GM19324 (cell line): ENCODE measurements around the gene TMEM59L.
A peak's percentile ranks its signal among the peaks of the same experiment; 100 is the strongest.

Source experiments
- ATAC-seq: cut with Tn5 transposase; IDR thresholded peaks from one replicate; pipeline ENCODE4 v1.9.1; 2021; ENCODE audit warnings: mild to moderate bottlenecking, moderate library complexity; ENCODE audit not compliant: unreplicated experiment, low FRiP score

Gene TMEM59L

DNA sequence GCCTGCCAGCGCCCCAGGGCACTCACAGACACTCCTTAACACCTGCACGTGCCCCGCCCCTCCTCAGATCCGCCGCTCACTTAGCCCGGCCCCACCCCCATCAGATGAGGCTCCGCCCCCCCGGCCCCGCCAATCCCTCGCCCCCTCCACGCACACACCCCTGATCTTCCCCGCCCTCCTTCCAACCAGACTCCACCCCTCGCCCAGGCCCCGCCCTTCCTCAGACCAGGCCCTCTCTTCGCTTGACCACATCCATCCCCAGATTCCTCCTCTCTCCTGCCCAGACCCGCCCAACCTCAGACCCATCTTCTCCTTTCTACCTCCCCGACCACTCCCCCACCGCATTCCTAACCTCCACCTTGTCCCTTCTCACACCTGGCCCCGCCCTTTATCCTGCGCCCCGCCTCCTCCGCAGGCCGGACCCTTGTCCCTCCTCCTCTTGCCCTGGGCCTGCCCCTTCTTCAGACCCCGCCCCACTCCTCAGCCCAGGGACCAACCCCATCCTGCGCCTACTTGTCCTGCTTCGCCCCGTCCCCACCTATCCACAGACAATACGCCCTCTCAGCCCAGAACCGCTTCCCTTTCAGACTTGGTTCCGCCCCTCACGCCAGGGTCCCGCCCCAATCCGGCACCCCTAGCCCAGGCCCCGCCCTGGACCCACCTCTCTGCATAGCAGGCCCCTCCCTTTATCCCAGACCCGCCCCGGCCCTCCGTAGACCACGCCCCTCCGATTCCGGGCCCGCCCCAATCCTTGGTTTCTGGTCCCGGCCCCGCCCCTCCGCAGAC lies 23.7 kb downstream of the TMEM59L start:
- ATAC-seq, result peak; percentile 87

DNA sequence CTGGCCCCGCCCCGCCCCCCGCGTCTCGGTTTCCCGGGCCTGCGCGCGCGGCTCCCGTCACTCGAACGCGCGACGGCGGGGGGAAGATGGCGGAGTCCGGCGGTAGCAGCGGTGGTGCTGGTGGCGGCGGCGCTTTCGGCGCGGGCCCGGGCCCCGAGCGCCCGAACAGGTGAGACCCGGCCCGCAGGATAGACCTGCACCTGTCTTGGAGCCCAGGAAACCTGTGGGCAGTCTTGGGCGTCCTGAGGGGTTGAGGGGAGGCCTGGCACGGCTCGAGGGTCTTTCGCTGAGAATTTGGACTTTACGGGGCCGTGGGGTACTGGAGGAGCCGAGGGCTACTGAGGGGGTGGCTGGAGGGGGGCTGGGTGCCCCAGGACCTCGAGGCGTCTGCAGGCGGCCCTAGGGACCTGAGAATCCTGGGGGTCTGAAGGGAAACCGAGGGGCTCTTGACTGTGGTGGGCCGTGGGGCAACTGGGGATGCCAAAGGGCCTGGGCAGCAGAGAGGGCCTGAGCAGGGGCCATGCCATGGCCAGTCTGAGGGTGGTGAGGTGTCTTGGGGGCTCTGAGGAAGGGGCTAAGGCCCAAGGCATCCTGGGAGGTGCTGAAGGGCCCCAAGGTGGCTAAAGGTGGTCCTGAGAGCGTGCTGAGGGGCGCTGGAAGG lies 24.4 kb downstream of the TMEM59L start, which contains the start of gene KLHL26:
Gene KLHL26, plus strand, starts transcription at position 60 of the 661 bp plus-strand sequence. Its CDS starts 27 bp downstream, at position 87.
- ATAC-seq, result no peak

DNA sequence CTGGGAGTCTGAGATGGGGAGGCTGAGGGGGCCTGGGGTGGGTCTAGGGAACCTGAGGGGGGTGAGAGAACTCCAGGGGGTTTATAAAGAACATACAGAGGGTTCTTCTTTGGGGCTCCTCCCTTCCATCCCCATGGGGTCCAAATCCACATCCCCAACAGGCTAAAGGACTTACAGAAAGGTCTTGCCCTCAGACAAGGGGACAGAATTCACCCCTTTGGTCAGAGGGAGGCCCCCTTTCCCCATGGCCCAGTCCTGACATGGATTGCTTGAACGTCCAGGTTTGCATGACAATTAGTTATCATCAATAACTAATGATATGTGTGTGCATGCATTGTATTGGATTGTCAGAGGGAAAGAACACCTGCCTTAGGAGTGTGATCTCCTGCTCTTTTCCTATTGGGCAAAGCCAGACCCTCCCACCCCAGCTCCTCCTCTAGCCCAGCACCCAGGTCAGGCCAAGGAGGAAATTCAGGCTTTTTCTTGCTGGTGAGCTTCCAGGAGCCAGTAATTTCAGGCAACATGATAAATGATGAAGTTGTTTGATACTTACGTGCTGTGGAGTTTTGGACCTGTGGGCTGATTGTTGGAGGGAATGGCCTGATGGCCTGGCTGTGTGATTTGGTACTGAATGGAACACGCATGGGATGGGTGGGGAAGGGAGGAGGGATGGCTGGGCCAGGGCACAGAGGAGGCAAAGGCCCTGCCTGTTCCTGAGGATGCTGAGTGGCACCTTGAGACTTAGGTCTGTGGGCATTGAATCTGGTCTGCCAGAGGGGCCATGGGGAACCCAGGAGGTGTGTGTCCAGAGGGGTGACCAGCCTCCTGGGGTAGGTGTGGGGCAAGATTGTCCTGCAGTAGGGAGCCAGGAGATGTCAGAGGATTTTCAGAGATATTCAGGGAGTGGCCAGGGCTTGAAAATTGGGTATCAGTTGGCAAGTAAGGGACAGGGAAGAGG lies 25.3 kb downstream of the TMEM59L start:
- ATAC-seq, result no peak

DNA sequence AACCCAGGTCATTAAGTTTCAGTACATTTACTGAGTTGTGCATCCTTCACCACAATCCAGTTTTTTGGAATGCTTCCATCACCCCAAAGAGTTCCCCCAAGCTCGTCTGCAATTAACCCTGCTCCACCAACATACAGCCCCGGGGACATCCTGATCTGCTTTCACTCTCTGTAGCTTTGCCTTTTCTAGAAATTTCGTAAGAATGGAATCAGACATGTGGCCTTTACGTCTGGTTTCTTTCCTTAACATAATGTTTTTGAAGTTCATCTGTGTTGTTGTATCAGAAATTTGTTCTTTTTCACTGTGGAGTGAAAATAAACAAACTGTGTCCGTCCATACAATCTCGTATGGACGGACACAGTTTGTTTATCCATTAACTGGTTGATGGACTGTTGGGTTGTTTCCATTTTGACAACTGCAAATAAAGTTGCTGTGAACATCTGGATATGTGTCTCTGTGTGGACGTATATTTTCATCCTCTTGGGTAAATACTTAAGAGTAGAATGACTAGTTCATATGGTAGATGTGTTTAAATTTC lies 27.1 kb downstream of the TMEM59L start:
- ATAC-seq, result no peak

DNA sequence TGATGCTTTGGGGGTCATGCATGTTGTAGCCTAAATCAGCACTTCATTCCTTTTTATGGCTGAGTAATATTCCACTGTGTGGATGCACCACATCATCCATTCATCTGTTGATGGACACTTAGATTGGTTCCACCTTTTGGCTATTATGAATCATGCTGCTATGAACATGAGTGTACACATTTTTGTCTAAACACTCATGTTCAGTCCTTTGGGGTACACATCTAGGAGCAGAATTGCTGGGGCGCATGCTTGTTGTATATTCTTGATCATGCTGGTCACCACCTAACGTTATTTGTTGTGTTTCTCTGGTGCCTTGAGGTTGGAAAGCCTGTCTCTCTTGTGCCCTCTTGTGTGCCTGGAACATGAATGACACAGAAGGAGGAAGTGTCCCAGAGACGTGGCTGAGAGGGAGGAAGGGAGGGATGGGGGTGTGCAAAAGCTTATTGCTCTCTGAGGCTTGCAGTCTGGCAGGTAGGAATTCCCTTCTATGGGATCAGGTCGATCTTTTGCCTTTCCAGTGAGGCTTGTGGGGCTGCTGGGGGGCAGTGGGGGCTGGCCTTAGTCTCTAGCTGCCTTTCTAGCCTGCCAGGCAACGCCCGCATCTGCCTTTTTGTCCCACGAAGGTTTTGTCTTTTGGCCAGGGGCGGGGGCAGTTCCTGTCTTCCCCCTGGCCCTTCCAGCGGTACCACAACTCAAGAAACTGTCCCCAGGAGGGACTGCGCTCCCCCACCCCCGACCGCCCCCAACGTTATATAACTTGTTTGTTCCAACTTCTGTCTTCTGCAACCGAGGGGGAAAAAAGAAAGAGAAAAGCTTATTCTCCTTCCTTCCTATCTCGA lies 31.7 kb downstream of the TMEM59L start:
- no peak for ATAC-seq

DNA sequence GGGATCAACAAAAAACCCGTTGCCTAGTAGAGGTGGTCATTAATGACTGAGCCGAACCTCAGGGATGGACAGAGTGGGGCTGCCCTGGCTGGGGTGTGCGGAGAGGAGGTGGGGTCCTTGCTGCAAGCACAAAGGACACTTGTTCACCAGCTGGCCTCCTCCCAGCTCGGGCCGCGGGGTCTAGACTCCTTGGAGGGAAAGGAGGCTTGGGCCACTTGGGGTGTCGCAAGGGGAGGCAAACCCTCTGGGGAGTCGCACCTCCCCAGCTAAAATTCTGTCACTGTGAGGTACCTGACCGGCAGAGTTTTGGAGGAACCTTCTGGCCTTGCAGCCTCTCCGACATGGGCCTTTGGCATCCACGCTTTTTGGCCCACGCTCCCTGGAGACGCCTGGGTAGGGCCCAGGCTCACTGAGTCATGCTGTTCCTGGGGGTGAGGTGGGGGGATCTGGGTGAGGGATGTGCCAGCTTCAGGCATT lies 32.4 kb downstream of the TMEM59L start:
- no peak for ATAC-seq

DNA sequence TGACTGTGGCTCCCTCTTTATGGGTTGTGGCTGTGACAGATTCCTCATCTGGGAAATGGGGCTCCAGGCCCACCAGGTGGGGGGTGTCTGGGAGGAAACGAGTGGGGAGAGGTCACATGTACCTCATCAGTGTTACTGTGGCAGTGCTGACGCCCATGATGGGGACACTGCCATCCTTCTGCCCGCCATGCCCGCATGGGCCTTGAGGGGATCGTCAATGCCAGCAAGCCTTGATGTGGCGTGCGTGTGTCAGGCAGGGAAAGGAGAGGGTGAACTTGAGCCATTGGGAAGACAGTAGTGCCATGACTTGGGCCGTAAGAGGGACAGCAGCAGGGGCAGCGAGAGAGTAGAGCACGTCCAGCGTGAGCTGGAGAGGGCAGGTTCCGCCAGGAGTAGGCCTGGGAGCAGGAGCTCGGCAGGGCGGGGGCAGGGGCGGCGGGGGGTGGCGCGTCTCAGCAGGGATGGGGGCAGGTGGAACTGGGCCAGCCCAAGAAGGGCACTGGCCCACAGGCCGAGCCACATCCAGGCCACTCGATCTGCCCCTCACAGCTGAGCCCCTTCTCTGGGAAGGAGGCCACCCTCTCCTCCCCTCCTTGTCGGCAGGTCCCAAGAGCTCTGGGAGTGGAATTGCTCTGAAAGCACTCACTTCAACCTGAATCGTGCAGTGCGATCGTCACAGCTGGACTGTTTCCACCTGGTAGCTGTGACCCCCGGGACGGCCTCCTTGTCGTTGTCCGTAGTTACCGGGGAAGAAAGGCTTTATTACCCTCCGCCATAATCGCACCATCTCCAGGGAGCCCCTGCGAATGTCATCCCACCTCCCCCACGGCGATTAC lies 34.1 kb downstream of the TMEM59L start:
- ATAC-seq, result no peak

DNA sequence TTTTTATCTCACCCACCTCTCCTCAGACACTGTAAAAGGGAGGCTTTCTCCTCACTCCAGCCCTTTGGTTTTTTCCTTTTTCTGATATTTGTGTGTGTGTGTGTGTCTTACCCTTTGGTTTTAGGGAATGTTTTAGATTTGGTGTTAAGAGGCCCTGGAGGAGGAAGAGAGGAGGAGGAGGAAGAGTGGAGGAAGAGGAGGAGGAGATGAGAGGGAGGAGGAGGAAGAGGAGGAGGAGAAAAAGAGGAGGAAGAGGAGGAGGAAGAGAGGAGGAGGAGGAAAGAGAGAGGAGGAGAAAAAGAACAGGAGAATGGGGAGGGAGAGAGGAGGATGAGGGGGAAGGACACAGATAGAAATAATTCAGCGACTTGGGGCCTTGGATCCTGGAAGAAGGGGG lies 34.7 kb downstream of the TMEM59L start:
- no peak for ATAC-seq

DNA sequence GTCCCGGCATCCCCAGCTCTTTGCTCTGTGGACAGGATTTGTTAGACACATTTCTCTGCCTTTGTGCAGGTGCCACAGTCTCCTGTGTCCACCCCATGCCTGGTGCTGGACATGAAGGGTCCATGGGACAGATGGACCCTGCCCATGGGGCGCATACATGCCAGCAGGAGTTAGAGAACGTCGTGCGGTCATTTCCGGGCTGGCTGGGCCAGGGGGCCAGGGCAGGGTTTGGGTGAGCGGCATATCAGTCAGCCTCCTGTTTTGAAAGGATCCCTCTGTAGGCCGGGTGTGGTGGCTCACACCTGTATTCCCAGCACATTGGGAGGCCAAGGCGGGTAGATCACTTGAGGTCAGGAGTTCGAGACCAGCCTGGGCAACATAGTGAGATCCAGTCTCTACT lies 35.1 kb downstream of the TMEM59L start:
- ATAC-seq, result no peak

DNA sequence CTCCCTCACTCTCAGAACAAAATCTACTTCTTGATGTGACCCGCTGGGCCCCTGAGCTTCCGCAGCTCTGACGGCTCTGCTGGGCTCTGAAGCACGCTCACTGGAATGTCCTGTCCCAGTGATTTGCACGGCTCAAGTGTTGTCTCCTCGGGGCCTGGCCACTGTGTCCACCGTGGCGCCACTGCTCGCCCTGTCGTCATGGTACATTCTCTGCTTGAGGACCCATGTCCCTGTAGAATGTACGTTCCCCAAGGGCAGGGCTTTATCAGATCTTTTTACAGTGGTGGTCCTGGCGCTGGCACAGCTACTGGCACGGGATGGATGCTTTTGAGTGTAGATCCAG lies 36.3 kb downstream of the TMEM59L start:
- no peak for ATAC-seq

DNA sequence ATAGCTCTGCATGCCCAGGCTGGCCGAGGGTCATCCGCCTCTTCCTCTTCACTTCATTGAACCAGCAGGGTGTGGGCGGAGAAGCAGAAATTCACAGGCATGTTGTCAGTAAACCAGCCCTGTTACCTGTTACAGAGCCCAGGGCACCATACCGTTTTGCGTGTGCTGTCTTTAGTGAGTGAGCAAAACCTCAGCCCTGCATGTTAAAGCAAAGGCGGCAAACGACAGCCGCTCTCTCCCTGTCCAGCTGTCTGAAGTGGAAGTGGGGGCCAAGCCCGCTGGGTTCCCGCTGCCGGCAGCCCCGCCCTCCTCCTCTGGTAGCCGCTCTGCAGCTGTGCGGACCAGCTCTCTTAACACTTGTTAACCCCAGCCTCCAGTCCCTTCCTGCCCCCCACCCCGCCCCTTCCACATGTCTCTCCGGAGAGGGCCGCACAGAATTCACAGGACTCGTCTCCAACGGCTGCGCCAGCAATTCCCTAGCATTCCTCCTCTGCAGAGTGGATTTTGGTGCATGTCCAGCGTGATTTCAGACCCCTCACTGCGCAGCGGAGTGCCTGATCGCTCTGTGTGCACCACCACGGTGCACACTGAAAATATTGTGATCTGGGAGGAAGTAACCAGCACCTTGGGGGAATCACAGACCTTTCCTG lies 36.8 kb downstream of the TMEM59L start:
- ATAC-seq, result no peak

DNA sequence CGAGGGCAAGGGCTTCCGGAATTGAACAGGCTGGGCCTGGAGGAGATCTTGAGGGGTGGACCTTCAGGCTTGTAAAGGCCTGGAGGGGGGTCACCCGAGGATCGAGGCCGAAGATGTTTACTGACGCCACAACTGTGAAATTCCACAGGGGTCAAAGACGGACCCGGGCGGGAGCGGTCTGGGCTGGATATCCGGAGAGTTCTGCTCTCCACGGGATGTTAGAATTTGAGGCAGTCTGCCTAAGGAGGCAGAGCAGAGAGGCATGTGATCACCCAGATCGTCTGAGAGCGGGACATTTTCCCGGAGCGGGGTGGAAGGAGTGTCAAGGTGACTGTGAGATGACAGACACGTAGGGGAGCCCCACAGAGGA lies 37.3 kb downstream of the TMEM59L start:
- no peak for ATAC-seq

DNA sequence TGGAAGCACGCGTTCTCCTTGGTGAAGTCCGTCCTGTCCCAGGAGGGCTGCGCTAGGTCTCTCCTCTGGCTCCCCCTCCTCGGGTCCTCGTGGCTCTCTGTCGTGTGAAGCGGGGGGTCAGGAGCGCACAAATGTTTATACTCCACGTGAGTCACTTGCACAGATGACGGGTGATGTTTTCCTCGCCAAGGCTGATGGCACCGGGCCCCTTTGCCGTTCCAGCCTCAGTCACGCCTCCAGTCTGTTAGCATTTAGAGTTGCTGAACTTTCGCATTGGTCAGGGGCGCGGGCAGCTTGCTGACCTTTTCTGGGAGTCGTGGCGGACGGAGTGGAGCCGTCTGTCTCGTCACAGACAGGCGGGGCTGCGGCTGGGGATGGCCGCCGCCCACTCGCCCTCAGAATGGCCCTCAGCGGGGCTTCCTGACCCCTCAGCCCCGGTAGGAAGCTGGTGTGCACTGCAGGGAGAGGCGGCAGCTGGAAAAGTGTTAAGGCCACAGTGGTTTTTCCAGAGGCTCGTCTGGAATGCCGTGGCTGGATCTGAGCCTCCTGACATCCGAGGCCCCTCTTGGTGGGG lies 37.9 kb downstream of the TMEM59L start:
- ATAC-seq, result no peak

DNA sequence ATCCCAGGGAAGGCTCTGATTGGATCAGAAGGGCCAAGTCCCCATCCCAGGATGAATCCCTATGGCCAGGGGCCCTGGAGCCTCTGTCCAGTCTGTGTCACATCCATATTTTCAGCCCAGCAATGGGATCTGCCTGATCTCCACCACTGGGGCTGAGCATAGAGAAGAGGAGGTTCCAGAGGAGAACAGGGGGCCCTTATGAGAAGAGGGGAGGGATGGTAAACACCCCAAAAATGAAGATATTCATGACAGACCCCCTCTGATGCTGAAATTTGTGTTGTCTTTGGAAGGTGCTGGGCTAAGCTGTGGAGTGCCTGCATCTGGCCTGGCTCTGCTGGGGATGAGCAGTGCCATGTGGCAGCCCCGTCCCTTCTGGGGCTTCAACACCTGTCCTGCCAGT lies 38.6 kb downstream of the TMEM59L start:
- ATAC-seq, result no peak

DNA sequence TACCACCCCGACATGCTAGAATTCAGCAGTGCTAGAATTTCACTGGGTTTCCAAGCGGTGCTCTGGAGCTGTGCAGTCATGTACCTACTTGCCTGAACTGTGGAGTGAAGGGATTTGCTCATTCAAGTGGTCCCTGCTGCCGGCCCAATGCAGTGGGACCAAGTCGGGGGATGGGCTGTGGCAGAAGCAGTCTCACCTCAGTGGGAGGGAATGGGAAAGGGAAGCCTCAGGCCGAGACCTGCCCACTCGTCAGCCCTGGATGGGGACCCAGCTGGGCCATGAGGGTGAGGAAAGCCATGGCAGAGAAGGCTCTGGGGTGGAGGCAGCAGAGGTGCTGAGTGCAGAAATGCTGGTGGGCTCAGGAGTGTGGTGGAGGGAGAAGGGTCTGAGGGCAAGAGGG lies 39.1 kb downstream of the TMEM59L start:
- ATAC-seq, result no peak

DNA sequence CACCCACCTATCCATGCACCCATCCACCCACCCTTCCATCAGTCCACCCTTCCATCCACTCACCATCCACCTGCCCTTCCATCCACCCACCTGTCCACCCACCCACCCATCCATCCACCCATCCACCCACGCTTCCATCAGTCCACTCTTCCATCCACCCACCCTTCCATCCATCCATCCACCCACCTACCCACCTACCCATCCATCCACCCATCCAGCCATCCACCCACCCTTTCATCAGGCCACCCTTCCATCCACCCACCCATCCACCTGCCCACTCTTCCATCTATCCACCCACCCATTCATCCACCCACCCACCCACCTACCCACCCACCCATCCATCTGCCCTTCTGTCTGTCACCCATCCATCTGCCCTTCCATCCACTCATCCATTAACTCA lies 41.2 kb downstream of the TMEM59L start:
- ATAC-seq, result no peak

DNA sequence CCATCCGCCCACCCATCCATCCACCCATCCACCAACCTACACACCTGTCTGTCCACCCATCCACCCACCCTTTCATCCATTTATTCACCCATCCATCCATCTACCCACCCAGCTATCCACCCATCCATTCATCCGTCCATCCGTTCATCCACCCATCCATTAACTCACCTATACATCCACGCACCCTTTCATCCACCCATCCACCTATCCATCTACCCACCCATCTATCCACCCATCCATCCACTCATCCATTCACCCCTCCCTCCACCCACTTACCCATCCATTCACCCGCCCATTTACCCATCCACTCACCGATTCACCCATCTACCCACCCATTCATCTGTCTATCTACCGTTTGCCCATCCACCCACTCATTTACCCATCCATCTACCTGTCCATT lies 41.8 kb downstream of the TMEM59L start:
- no peak for ATAC-seq

DNA sequence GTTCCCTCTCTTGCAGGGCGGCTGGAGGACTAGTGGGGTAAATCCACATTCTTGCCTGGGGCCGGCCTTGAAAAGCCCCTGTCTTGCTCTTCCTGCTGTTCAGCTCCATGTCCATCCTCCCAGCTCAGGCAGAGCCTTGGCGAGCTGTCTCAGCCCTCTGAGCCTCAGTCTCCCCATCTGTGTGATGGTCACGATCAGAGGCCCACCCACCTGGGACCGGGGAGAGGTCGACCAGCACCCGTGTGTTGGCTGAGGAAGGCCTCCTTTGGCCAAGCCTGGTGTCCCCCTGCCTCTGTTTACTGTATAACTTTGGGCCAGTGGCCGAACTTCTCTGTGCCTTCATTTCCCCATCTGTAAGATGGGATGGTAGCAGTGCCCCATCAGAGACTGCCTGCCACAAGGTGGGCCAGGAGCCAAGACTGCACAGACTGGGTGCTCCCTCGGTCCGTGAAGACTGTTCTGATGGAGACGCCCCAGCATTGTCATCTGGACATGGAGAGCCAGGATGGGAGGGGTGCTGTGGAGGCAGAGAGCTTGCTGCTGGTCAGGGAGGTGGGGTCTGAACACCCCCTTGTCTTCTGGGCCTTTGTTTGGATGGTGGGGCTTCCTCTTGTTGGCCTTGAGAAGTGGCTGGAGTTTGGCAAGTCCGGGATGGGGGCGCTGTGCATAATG lies 42.6 kb downstream of the TMEM59L start:
- no peak for ATAC-seq
